Thymus (tissue), 11 donors: ENCODE results near the gene CPM. TPM values are rescaled to one million over a fixed set of nuclear protein-coding genes. Genes with fewer than 3 reads are reported as not detected.

Experiments
- DNase-seq, 9 donors: peaks; one replicate each; pipeline ENCODE4 v3.0.0-alpha.2; 2013; ENCODE audit warnings: low spot score in 9 of 9, low read depth in 6 of 9, missing footprints in 1 of 9
- H3K27ac ChIP-seq, 2 donors: one replicate each; pipeline ENCODE4 v1.5.1; 2013; ENCODE audit warnings: control low read depth in 1 of 2, low read depth in 1 of 2, low read length in 1 of 2, mild to moderate bottlenecking in 1 of 2, moderate library complexity in 1 of 2
- H3K27me3 ChIP-seq, 2 donors: one replicate each; pipeline ENCODE4 v1.5.1; 2013; ENCODE audit warnings: low read length in 1 of 2; ENCODE audit not compliant: control insufficient read depth in 2 of 2, insufficient read depth in 1 of 2
- H3K36me3 ChIP-seq, 2 donors: one replicate each; pipeline ENCODE4 v1.5.1; 2013; ENCODE audit warnings: low read length in 1 of 2, mild to moderate bottlenecking in 1 of 2, moderate library complexity in 1 of 2; ENCODE audit not compliant: control insufficient read depth in 2 of 2, insufficient read depth in 2 of 2
- H3K4me1 ChIP-seq, 2 donors: one replicate each; pipeline ENCODE4 v1.5.1; 2013; ENCODE audit warnings: low read length in 2 of 2; ENCODE audit not compliant: control insufficient read depth in 2 of 2, insufficient read depth in 2 of 2
- H3K4me3 ChIP-seq, 2 donors: one replicate each; pipeline ENCODE4 v1.5.1; 2013; ENCODE audit warnings: low read length in 2 of 2, control low read depth in 1 of 2, mild to moderate bottlenecking in 1 of 2
- H3K9me3 ChIP-seq, 2 donors: one replicate each; pipeline ENCODE4 v1.5.1; 2013; ENCODE audit warnings: low read length in 1 of 2, mild to moderate bottlenecking in 1 of 2; ENCODE audit not compliant: control insufficient read depth in 2 of 2, insufficient read depth in 1 of 2
- WGBS: extraction: QIAGEN DNeasy Blood & Tissue Kit; methylation state at CpG from one replicate; pipeline ENCODE4 v1.1.7; 2013; 5-methylcytosine and 5-hydroxymethylcytosine counted together
- polyA plus RNA-seq: library from polyadenylated mRNA; stranded (reverse); fragments of 200-250 nt; gene quantifications from one replicate; pipeline ENCODE4 v1.2.3, GENCODE V29; 2013
- total RNA-seq: library from RNA; stranded (reverse); fragments of 120-200 nt; gene quantifications from one replicate; pipeline ENCODE4 v1.2.4, GENCODE V29; 2013
- donor health status: healthy.

Gene CPM
- total and polyA plus RNA-seq, 2 donors = 2.7 to 11.4 TPM

GRCh38 chr12:68959143-68959858 lies 26.3 kb upstream of the CPM start:
- Histone ChIP-seq H3K36me3 (no peaks in the 10 kb centered on the region), H3K27me3 (no peaks in the 10 kb centered on the region), H3K4me3 (no peak overlapping the region), H3K9me3 (peaks cover 0 to 14% of the 10 kb centered on the region in 2 donors), H3K4me1 (peaks cover 0 to 4% of the 10 kb centered on the region in 2 donors), H3K27ac (no peak overlapping the region)
- DNase-seq = no peak
- 96% methylated on average over 4 of the region's 4 CpGs for WGBS

- Histone ChIP-seq H3K4me3 (no peak overlapping the region), H3K4me1 (peaks cover 0 to 4% of the 10 kb centered on the region in 2 donors), H3K9me3 (peaks cover 0 to 14% of the 10 kb centered on the region in 2 donors), H3K27ac (no peak overlapping the region), H3K36me3 (no peaks in the 10 kb centered on the region), H3K27me3 (no peaks in the 10 kb centered on the region)
- 80% methylated on average over 3 of the region's 3 CpGs for WGBS
- DNase-seq = peak in 2 of 9 donors; percentile 4 to 23
Measured at GRCh38 chr12:68958322-68958721, 25.4 kb upstream of the CPM start.

DNA sequence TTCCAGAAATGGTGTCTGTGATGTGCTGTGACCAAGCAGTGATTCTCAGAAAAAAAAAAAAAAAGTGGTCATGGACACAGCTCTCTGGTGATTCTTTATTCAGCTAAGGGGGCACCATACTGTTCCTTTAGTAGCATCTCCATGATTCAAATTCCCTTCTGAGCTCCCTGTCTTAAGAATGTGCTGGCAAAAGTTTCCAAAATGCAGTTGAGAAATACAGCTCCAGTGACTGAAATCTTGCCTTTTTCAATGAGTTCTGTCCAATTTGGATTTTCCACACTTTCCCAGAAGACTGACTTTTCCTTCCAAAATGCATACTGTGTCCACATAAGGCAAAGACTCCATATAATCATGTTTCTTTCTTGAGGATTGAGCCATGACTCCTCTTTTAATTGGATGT lies 24.3 kb upstream of the CPM start:
- Histone ChIP-seq H3K36me3 (no peaks in the 10 kb centered on the region), H3K27ac (no peak overlapping the region), H3K9me3 (peaks cover 0 to 14% of the 10 kb centered on the region in 2 donors), H3K27me3 (no peaks in the 10 kb centered on the region), H3K4me3 (no peak overlapping the region), H3K4me1 (peaks cover 0 to 4% of the 10 kb centered on the region in 2 donors)
- DNase-seq = no peak

GRCh38 chr12:68956466-68956865 lies 23.5 kb upstream of the CPM start:
- H3K9me3 ChIP-seq = peaks cover 0 to 14% of the 10 kb centered on the region in 2 donors
- WGBS = 97% methylated on average over 4 of the region's 4 CpGs

GRCh38 chr12:68954811-68955210 lies 21.8 kb upstream of the CPM start:
- no peak for DNase-seq
- H3K36me3 ChIP-seq = no peaks in the 10 kb centered on the region
- H3K4me1 ChIP-seq = peaks cover 0 to 4% of the 10 kb centered on the region in 2 donors
- peaks cover 0 to 14% of the 10 kb centered on the region in 2 donors for H3K9me3 ChIP-seq
- 90% methylated on average over 7 of the region's 7 CpGs for WGBS
- H3K4me3 ChIP-seq = no peak overlapping the region
- no peak overlapping the region for H3K27ac ChIP-seq
- H3K27me3 ChIP-seq = no peaks in the 10 kb centered on the region

More at GRCh38 chr12:68956466-68956865, 23.5 kb upstream of the CPM start:
- peaks cover 0 to 4% of the 10 kb centered on the region in 2 donors for H3K4me1 ChIP-seq
- no peaks in the 10 kb centered on the region for H3K27me3 ChIP-seq
- H3K4me3 ChIP-seq = no peak overlapping the region
- DNase-seq = no peak
- H3K27ac ChIP-seq = no peak overlapping the region
- H3K36me3 ChIP-seq = no peaks in the 10 kb centered on the region

- peaks cover 0 to 14% of the 10 kb centered on the region in 2 donors for H3K9me3 ChIP-seq
- no peaks in the 10 kb centered on the region for H3K27me3 ChIP-seq
- H3K27ac ChIP-seq = no peak overlapping the region
- peaks cover 0 to 3% of the 10 kb centered on the region in 2 donors for H3K4me1 ChIP-seq
- WGBS = 86% methylated on average over 2 of the region's 2 CpGs
- no peak overlapping the region for H3K4me3 ChIP-seq
- H3K36me3 ChIP-seq = no peaks in the 10 kb centered on the region
- DNase-seq = no peak
Measured at GRCh38 chr12:68953536-68953935, 20.6 kb upstream of the CPM start.

- Histone ChIP-seq H3K4me1 (no peaks in the 10 kb centered on the region), H3K27me3 (no peaks in the 10 kb centered on the region), H3K9me3 (peaks cover 0 to 14% of the 10 kb centered on the region in 2 donors), H3K36me3 (no peaks in the 10 kb centered on the region), H3K4me3 (no peak overlapping the region), H3K27ac (no peak overlapping the region)
- DNase-seq = no peak
- 86% methylated on average over 6 of the region's 6 CpGs for WGBS
Measured at GRCh38 chr12:68951652-68952051, 18.7 kb upstream of the CPM start.

DNA sequence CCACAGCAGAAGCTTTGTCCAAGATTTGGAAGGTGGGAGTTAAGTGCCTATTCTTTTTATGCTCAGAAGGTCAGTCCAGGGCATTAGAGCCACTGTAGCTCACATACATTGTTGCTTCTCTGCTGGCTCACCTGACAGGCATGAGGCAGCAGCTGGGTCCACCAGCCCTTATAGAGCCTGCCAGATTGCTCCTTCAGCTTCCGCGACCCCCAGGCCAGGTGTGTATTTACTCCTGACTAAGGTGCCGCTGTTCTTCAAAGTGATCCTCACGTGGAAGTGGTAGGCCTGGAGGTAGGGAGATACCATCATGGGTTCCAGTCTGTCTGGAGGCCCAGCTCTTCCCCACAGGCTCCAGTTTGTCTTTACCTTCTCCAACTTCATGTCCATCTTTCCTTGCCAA lies 17.5 kb upstream of the CPM start:
- no peak for DNase-seq
- H3K27ac ChIP-seq = no peak overlapping the region
- WGBS = 98% methylated on average over 4 of the region's 4 CpGs

DNA sequence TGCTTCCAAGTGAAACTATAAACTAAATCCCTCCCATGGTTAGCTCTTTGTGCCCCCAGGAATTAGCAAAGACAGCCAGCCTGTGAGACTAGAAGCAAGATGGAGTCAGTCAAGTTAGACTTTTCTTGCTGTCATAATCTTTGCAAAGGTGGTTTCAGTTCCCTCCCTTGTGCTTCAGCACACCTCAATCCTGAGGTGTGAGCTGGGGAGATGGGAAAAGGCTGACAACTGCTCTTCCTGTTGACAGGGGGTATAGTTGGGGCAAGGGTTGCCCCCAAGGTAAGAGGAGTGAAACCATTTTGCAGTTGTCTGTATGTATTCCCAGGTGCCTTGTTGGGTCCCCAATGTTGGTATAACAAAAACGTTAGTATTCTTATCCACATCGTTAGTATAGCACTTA lies 12.3 kb upstream of the CPM start:
- Histone ChIP-seq H3K4me3 (no peak overlapping the region), H3K9me3 (no peaks in the 10 kb centered on the region), H3K27me3 (no peaks in the 10 kb centered on the region), H3K27ac (no peak overlapping the region), H3K4me1 (no peaks in the 10 kb centered on the region), H3K36me3 (no peaks in the 10 kb centered on the region)
- 93% methylated on average over 2 of the region's 2 CpGs for whole genome bisulfite sequencing
- DNase-seq = no peak

More for the DNA sequence above, 17.5 kb upstream of the CPM start:
- H3K4me1 ChIP-seq = no peaks in the 10 kb centered on the region
- H3K27me3 ChIP-seq = no peaks in the 10 kb centered on the region
- no peaks in the 10 kb centered on the region for H3K36me3 ChIP-seq
- H3K9me3 ChIP-seq = peaks cover 0 to 7% of the 10 kb centered on the region in 2 donors
- no peak overlapping the region for H3K4me3 ChIP-seq
